ENCODE results near the gene APCDD1.

DNA sequence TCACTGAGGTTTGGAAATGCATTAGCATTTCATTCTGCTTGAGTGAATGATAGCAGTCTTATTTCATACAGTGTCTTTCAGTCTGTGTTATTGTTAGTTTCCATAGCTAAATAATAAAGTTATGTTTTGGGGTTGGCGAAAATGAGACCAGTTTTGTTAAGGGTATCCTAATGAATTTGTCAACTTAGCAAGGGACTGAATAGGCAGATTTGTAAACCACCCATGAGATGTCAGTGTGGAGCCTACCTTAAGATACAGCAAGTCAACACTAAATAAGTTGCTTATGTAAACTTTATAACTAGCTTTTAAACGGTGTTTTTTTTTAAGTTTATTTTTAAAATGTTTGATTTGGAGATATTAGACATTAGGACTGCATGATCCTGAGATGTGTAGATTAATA lies 83.3 kb downstream of the APCDD1 start:
- TF ChIP-seq, protein P1, sequence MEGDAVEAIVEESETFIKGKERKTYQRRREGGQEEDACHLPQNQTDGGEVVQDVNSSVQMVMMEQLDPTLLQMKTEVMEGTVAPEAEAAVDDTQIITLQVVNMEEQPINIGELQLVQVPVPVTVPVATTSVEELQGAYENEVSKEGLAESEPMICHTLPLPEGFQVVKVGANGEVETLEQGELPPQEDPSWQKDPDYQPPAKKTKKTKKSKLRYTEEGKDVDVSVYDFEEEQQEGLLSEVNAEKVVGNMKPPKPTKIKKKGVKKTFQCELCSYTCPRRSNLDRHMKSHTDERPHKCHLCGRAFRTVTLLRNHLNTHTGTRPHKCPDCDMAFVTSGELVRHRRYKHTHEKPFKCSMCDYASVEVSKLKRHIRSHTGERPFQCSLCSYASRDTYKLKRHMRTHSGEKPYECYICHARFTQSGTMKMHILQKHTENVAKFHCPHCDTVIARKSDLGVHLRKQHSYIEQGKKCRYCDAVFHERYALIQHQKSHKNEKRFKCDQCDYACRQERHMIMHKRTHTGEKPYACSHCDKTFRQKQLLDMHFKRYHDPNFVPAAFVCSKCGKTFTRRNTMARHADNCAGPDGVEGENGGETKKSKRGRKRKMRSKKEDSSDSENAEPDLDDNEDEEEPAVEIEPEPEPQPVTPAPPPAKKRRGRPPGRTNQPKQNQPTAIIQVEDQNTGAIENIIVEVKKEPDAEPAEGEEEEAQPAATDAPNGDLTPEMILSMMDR (IDR thresholded peaks at IDR 0.05): no peak
- no peak for TF ChIP-seq POLR2AphosphoS5 (IDR thresholded peaks at IDR 0.05)
